Amniotic stem cell (primary cell): ENCODE data around the gene KCNN4.
"Not testable (repeated sequence)": the region's sequence is repeated elsewhere in the genome, so short reads cannot be mapped to it uniquely, and the experiment has no call there.

Source experiments
- DNase-seq: peaks from one replicate; lab custom pipeline; 2025; lab: John Stamatoyannopoulos, UW

KCNN4 gene

GRCh38 chr19:43798546-43799409 is 18.0 kb upstream of the KCNN4 start:
- no peak for DNase-seq

GRCh38 chr19:43798026-43798545 is 17.3 kb upstream of the KCNN4 start:
- no peak for DNase-seq

GRCh38 chr19:43797556-43797955 is 16.8 kb upstream of the KCNN4 start:
- no peak for DNase-seq

- no peak for DNase-seq
Observed at GRCh38 chr19:43797118-43797517, 16.3 kb upstream of the KCNN4 start.

- no peak for DNase-seq
Observed at GRCh38 chr19:43790587-43790986, 9.8 kb upstream of the KCNN4 start.

GRCh38 chr19:43789029-43789428 is 8.3 kb upstream of the KCNN4 start:
- DNase-seq: peak; percentile 15

- DNase-seq: no peak
Observed at GRCh38 chr19:43786665-43787064, 5.9 kb upstream of the KCNN4 start.

- DNase-seq: peak; percentile 32
Observed at GRCh38 chr19:43784981-43785808, 4.4 kb upstream of the KCNN4 start.

GRCh38 chr19:43784241-43784980 is 3.6 kb upstream of the KCNN4 start:
- peak; percentile 42 for DNase-seq

GRCh38 chr19:43783636-43784035 is 2.9 kb upstream of the KCNN4 start:
- no peak for DNase-seq

- DNase-seq: no peak
Observed at GRCh38 chr19:43782689-43783231, 2.0 kb upstream of the KCNN4 start.

- DNase-seq: no peak
Observed at GRCh38 chr19:43782311-43782660, 1.5 kb upstream of the KCNN4 start.

GRCh38 chr19:43781630-43782310 is 997 bp upstream of the KCNN4 start:
- DNase-seq: no peak

GRCh38 chr19:43779820-43780219 is 953 bp downstream of the KCNN4 start:
- no peak for DNase-seq

GRCh38 chr19:43779147-43779819 is 1.5 kb downstream of the KCNN4 start:
- DNase-seq: no peak

GRCh38 chr19:43778651-43779050 is 2.1 kb downstream of the KCNN4 start:
- DNase-seq: no peak

- DNase-seq: no peak
Observed at GRCh38 chr19:43777163-43777695, 3.5 kb downstream of the KCNN4 start.

GRCh38 chr19:43776286-43776685 is 4.5 kb downstream of the KCNN4 start:
- no peak for DNase-seq

- DNase-seq: no peak
Observed at GRCh38 chr19:43775299-43775890, 5.4 kb downstream of the KCNN4 start.

GRCh38 chr19:43774940-43775258 is 5.9 kb downstream of the KCNN4 start:
- DNase-seq: not testable (repeated sequence)
